CD4-positive, alpha-beta T cell treated with Interleukin-6 at 100 ng/mL for 8 hours (primary cell): Measurements from ENCODE around the gene ADGRL2.
"Not testable (repeated sequence)": the region's sequence is repeated elsewhere in the genome, so short reads cannot be mapped to it uniquely, and the experiment has no call there.

Experiments
- DNase-seq: peaks from one replicate; pipeline ENCODE4 v3.0.0-alpha.2; 2020; ENCODE audit warnings: mixed read lengths, low spot score

ADGRL2 gene

DNA sequence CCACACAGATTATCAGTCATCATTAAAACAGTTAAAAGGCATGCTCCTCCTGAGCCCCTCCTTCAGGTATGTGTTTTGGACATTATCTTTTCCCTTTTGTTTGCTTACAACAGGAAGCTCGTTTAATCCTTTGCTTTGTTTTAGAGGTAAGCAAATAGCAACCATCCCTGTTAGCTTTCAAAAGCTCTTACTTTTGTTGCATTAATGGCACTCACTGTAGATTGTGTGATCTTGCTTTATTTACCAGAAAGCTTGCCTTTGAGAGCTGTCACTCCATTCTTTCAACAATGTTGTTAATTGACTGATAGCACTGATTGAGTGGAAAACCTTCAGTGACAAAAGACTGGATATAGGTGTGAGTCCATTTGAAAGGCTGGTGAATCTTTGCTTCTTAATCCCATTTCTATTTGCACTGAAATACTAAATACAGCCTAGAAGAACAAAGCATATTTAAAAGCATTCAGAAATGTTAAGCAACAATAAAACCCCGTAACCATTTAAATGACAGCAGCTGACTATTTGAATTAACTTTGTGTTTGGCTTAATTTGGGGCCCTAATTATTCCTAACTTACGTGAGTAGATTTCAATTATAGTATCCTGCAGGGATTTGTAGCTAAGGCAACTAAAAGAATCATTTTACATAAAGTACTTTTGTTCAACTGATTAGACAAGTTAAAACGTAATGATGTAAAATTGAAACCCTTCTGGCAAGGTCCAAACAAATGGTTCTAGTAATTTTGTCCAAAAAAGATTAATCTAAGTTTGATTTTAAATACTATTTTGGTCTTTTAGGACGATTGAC lies 48.3 kb downstream of the ADGRL2 start:
- DNase-seq = no peak

DNA sequence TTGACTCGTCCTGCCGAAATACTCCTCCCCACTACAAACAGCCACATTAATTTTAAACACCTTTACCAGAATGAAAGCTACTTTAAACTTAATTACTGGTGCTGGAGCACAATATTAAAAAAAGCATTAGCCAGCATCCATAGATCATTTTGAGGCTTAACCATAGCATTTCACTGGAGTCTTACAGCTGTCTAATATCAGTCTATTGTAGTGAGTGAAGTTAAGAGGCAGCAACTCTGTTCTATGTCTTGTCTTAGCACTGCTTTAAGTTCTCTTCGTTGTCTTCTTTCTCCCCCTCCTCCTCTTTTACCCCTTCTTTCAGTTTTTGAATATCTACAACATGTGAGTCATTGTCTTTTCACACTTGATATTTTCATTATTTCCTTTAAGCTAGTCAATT lies 49.3 kb downstream of the ADGRL2 start:
- no peak for DNase-seq

- DNase-seq = no peak
These were observed 49.8 kb downstream of the ADGRL2 start for GRCh38 chr1:81850495-81850894.

- DNase-seq = no peak
These were observed 50.5 kb downstream of the ADGRL2 start for GRCh38 chr1:81851217-81851616.

DNA sequence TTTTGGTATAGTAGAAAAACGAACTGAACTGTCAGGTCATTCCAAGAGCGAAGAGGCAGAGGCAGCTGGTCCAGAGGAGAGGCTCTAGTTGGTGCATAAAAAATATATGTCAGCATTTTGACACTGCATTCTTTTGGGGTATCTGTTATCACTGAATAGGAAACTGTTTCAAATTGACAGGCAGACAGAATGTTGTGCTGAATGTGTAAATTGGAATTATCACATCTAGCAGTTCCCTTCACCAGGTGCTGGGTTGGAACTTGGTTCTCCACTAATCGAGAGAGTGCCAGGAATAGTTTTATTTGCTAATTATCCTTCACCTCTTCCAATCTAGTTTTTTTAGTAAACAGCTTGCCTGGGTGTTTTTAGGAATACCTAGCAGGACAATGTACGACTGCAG lies 52.2 kb downstream of the ADGRL2 start:
- DNase-seq = no peak

DNA sequence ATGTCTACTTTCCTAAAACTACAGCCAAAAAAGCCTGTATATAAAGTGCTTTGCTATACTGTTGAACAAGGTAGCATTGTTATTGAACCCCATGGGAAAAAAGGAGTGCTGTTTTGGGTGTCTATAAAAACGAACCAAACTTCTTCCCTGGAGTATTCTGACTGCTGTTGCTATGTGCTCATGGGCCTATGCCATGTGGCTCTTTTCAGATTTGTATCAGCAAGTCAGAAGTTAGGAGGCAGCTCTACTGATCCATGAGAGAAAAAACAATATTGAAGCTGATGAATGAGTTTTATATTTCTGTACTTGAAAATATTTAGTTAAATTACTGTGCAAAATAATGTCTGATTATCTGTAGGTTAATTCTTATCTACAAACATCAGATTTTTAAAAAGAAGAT lies 66.5 kb downstream of the ADGRL2 start:
- DNase-seq = no peak

GRCh38 chr1:81869307-81869706 lies 68.6 kb downstream of the ADGRL2 start:
- no peak for DNase-seq

DNA sequence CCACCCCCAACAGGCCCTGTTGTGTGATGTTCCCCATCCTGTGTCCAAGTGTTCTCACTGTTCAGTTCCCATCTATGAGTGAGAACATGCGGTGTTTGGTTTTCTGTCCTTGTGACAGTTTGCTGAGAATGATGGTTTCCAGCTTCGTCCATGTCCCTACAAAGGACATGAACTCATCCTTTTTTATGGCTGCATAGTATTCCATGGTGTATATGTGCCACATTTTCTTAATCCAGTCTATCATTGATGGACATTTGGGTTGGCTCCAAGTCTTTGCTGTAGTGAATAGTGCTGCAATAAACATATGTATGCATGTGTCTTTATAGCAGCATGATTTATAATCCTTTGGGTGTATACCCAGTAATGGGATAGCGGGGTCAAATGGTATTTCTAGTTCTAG lies 70.4 kb downstream of the ADGRL2 start:
- DNase-seq = not testable (repeated sequence)

DNA sequence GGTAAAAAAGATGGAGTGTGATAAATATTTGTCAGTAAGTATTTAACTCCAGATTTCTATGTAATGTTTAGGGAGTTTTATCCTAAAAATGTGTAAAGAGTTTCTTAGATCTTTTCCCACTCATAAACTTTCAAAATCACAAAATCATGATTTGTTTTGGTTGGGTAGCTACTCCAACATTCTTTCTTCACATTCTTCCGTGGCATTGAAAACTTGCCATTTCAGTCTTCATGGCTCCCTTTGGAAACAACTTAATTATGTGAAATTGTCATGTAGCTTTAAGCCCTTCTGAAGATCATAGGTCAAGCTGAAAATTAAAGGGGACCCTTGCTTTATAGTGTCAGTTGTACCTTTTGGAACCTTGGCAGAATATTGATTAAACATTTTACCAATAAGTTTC lies 73.2 kb downstream of the ADGRL2 start:
- no peak for DNase-seq

DNA sequence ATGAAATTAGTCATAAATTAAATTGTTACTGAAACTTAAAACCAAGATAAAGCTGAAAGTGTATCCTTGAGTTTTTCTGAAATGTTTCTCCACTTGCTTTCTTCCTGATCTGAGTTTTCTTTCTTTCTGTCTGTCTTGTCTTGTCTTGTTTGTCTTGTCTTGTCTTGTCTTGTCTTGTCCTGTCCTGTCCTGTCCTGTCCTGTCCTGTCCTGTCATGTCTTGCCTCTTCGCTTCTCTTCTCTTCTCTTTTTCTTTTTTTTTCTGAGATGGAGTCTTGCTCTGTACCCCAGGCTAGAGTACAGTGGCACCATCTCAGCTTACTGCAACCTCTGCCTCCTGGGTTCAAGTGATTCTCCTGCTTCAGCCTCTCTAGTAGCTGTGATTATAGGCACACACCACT lies 73.7 kb downstream of the ADGRL2 start:
- no peak for DNase-seq

DNA sequence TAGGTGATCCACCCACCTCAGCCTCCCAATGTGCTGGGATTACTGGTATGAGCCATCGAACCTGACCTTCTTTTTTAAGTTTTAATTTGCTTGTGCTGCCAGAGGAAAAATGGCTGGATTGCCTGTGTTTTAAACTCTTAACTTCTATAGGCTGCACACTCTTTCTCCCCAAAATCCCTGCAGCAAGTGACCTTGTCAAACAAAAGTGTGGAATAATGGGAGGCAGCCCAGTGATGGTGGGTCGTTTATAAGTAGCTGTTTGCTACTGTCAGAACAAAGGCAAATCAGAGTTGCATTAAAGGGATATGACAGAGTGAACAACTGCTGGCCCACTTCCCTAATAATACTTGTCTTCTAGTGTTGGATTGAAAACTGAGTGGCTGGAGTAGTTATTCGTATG lies 74.2 kb downstream of the ADGRL2 start:
- DNase-seq = no peak

DNA sequence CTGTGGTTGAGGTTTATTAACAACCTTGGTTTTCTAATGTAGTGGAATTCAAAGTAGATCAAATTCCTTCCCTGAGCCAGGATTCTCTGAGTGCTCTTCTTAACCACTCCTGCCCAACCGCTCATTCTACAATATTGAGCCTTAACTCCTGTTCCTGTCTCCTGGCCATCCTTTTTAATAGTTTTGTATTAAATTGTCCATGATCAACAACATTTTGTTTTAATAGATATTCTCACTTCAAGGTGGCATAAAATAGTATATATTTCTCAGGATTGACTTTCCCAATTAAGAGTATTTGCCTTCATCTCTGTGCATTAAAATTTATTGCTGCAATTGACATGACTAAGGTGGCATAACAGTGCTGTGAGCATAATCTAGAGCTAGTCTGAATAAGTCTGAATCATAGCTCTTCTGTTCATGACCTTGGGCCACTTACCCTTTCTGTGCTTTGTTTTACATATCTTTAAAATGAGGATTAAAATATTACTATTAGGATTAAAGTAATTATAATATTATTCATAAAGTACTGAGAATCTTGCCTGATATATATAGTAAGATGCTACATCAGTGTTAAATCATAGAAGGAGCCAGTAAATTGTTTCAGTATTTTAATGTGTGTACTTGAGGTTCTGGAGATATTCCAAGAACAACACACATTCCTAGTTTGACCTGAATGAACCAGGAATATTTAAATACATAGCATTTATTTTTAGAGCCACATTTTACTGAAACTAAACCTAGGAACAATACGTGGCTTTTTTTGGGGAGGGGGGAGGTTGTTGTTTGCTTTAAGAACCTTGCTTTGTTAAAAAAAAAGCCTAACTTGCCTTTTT lies 76.4 kb downstream of the ADGRL2 start:
- DNase-seq = no peak

DNA sequence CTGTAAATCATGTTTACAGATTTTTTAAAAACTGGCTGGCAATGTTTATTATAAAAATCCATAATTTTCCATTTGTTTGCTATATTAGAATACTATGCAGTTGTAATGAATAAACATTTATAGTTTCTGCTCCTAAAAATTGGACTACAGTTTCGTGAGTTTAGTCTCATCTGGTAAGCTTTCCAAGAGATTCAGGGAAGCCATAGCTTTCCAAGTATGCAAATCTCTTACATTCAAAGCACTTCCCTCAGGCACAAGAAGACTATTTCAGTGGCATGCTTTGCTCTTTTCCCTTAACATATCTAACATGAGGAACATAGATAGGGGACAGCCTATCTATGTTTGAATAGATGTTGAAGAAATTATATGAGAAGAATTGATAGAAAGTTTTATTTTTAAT lies 77.2 kb downstream of the ADGRL2 start:
- no peak for DNase-seq

- no peak for DNase-seq
These were observed 77.8 kb downstream of the ADGRL2 start for GRCh38 chr1:81878538-81878937.

- no peak for DNase-seq
These were observed 80.0 kb downstream of the ADGRL2 start for GRCh38 chr1:81880781-81881180.

- DNase-seq = no peak
These were observed 84.6 kb downstream of the ADGRL2 start for GRCh38 chr1:81885291-81885690.

DNA sequence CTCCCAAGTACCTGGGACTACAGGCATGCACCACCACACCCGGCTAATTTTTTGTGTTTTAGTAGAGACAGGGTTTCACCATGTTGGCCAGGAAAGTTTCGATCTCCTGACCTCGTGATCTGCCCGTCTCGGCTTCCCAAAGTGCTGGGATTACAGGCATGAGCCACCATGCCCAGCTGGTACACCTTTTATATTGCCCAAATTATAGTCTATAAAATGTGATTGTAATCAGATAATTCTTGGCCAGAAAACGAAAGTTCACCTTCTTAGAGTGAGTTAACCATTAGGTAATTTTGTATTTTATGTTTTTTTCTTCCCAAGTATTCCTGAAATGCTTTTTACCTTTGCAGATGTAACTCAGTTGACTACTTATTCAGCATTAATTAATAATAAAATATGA lies 85.6 kb downstream of the ADGRL2 start:
- DNase-seq = not testable (repeated sequence)

GRCh38 chr1:81887421-81888144 lies 86.8 kb downstream of the ADGRL2 start:
- no peak for DNase-seq

- no peak for DNase-seq
These were observed 88.4 kb downstream of the ADGRL2 start for GRCh38 chr1:81889166-81889565.

- DNase-seq = no peak
These were observed 94.1 kb downstream of the ADGRL2 start for GRCh38 chr1:81894867-81895266.

DNA sequence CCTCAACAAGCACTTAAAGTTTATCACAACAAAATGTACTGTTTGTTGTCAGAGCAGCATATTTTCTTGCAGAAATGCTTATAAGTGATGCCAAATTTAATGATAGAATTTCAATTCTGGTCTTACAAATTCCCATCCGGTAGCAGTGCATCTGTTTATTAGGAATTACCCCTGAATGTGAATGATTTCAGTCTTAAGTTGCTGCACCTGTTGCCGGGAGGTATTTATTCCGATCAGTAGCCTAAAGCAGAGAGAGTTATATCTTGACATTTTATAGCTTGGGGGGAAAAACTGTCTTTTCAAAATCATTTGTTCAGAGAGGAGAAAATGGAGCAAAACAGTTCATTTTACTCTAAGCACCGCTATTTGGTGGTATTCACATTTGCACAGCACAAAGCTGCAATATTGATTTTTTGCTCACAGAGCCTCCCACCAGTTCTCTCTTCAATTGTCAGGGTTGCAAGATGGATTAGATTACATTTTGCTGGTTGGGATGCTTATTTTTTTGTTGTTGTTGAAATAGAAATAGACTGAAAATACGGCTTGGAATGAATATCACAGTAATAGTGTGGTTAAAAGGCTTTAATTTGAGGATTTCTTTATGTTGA lies 98.6 kb downstream of the ADGRL2 start:
- DNase-seq = no peak

- DNase-seq = no peak
These were observed 106.8 kb downstream of the ADGRL2 start for GRCh38 chr1:81907575-81907974.
